Activated CD4-positive, alpha-beta T cell treated with anti-CD3 and anti-CD28 coated beads for 36 hours (primary cell): Measurements from ENCODE around the gene PAX2. TPM values are rescaled to one million over a fixed set of nuclear protein-coding genes. Genes with fewer than 3 reads are reported as not detected.

Experiments
- ATAC-seq: fragments of 200-7000 bp; cut with Tn5 transposase; one replicate; pipeline ENCODE4 v1.10.0; 2021; ENCODE audit warnings: mild to moderate bottlenecking, moderate library complexity
- CTCF ChIA-PET: fragments of 350-600 bp; sonication (Branson Sonifier 250); formaldehyde crosslinking; loops from one replicate; lab custom pipeline; 2021; ENCODE audit warnings: antibody characterized with exemption; lab: Charles Lee
- POLR2A ChIA-PET: fragments of 350-600 bp; sonication (Branson Sonifier 250); formaldehyde crosslinking; loops from one replicate; lab custom pipeline; 2021; ENCODE audit warnings: antibody characterized with exemption, inconsistent platforms; lab: Charles Lee
- DNase-seq: peaks from one replicate; pipeline ENCODE4 v3.0.0-alpha.2; 2020
- H3K27ac Mint-ChIP-seq: one replicate; pipeline ENCODE4 v1.8.0; 2021; ENCODE audit warnings: mixed read lengths
- H3K27me3 Mint-ChIP-seq: one replicate; pipeline ENCODE4 v1.8.0; 2021; ENCODE audit warnings: mixed read lengths
- H3K36me3 Mint-ChIP-seq: one replicate; pipeline ENCODE4 v1.8.0; 2021; ENCODE audit warnings: low read depth, mixed read lengths
- H3K4me1 Mint-ChIP-seq: one replicate; pipeline ENCODE4 v1.8.0; 2021; ENCODE audit warnings: mixed read lengths
- H3K4me3 Mint-ChIP-seq: one replicate; pipeline ENCODE4 v1.8.0; 2021; ENCODE audit warnings: mild to moderate bottlenecking, moderate library complexity, mixed read lengths
- H3K9me3 Mint-ChIP-seq: one replicate; pipeline ENCODE4 v1.8.0; 2021; ENCODE audit warnings: low read depth, mixed read lengths
- intact Hi-C, 2 experiments: fragments of 100-400 bp; cut with DNase I in 1 of 2; cut with micrococcal nuclease in 1 of 2; formaldehyde crosslinking; loops; one replicate each; pipeline versions ENCODE4 v1.14.2 to v1.15.1; 2022 to 2024; cut with DNase I, micrococcal nuclease
- total RNA-seq, 2 experiments: library from RNA; stranded (reverse); gene quantifications; one replicate each; pipeline ENCODE4 v1.2.3, GENCODE V29; 2021

Gene PAX2
- total RNA-seq, 2 experiments from 2014 or later, result 0.05 to 0.09 TPM

- intact Hi-C loops, result loop anchor here in 1 of 2 experiments (5.0 kb wide), 1 partner anchor 397 kb away; the partner anchor contains the start of gene TLX1
- Mint-ChIP-seq H3K36me3 (no peaks in the 10 kb centered on the region), H3K4me3 (no peak overlapping the region), H3K4me1 (peaks cover 35% of the 10 kb centered on the region), H3K27me3 (peaks cover 87% of the 10 kb centered on the region), H3K27ac (no peak overlapping the region), H3K9me3 (no peaks in the 10 kb centered on the region)
- ATAC-seq, result no peak
- CTCF ChIA-PET, result interaction anchor here (1.3 kb wide), 1 partner anchor 9 kb away, joined by 13 read pairs; no protein-coding TSS in a partner anchor
- POLR2A ChIA-PET, result no interaction called here
- DNase-seq, result no peak
Observed at GRCh38 chr10:100735087-100735336, 10.4 kb upstream of the PAX2 start.

- H3K9me3 Mint-ChIP-seq, result no peaks in the 10 kb centered on the region
- H3K27me3 Mint-ChIP-seq, result peaks cover 88% of the 10 kb centered on the region
- peaks cover 31% of the 10 kb centered on the region for H3K4me1 Mint-ChIP-seq
- no peak for ATAC-seq
- CTCF ChIA-PET, result interaction anchor here (1.0 to 1.3 kb wide), 2 partner anchors 8 to 406 kb away, joined by 3 to 13 read pairs; no protein-coding TSS in a partner anchor
- no peak overlapping the region for H3K27ac Mint-ChIP-seq
- POLR2A ChIA-PET, result no interaction called here
- H3K36me3 Mint-ChIP-seq, result no peaks in the 10 kb centered on the region
- intact Hi-C loops, result loop anchor here in 1 of 2 experiments (5.0 kb wide), 1 partner anchor 397 kb away; the partner anchor contains the start of gene TLX1
- no peak overlapping the region for H3K4me3 Mint-ChIP-seq
- DNase-seq, result no peak
Observed at GRCh38 chr10:100735337-100736143, 9.8 kb upstream of the PAX2 start.

- DNase-seq (no peak), ATAC-seq (no peak)
- Mint-ChIP-seq H3K4me3 (no peak overlapping the region), H3K27ac (no peak overlapping the region), H3K27me3 (peaks cover 88% of the 10 kb centered on the region), H3K36me3 (no peaks in the 10 kb centered on the region), H3K4me1 (peaks cover 24% of the 10 kb centered on the region), H3K9me3 (no peaks in the 10 kb centered on the region)
- ChIA-PET POLR2A (no interaction called here), CTCF (interaction anchor here (0.6 to 1.0 kb wide), 2 partner anchors 9 to 406 kb away, joined by 3 read pairs; no protein-coding TSS in a partner anchor)
- intact Hi-C loops, result loop anchor here in 1 of 2 experiments (5.0 kb wide), 1 partner anchor 396 kb away; the partner anchor contains the start of gene TLX1
Observed at GRCh38 chr10:100736144-100736808, 9.1 kb upstream of the PAX2 start.

- peaks cover 87% of the 10 kb centered on the region for H3K27me3 Mint-ChIP-seq
- H3K9me3 Mint-ChIP-seq, result no peaks in the 10 kb centered on the region
- peaks cover 19% of the 10 kb centered on the region for H3K4me1 Mint-ChIP-seq
- no peak overlapping the region for H3K4me3 Mint-ChIP-seq
- ATAC-seq (no peak), DNase-seq (no peak)
- POLR2A ChIA-PET, result no interaction called here
- intact Hi-C loops, result loop anchor here in 1 of 2 experiments (5.0 kb wide), 1 partner anchor 395 kb away; the partner anchor contains the start of gene TLX1
- CTCF ChIA-PET, result no interaction called here
- no peak overlapping the region for H3K27ac Mint-ChIP-seq
- H3K36me3 Mint-ChIP-seq, result no peaks in the 10 kb centered on the region
Observed at GRCh38 chr10:100736809-100737354, 8.5 kb upstream of the PAX2 start.

GRCh38 chr10:100737355-100738054 lies 7.9 kb upstream of the PAX2 start:
- CTCF ChIA-PET, result interaction anchor here (0.6 to 0.8 kb wide), 2 partner anchors 22 to 65 kb away, joined by 4 to 5 read pairs; no protein-coding TSS in a partner anchor
- intact Hi-C loops, result loop anchor here in 1 of 2 experiments (5.0 kb wide), 1 partner anchor 395 kb away; the partner anchor contains the start of gene TLX1

GRCh38 chr10:100738055-100738827 lies 7.1 kb upstream of the PAX2 start:
- POLR2A ChIA-PET, result interaction anchor here (0.6 kb wide), 1 partner anchor 147 kb away, joined by 4 read pairs; no protein-coding TSS in a partner anchor
- no peaks in the 10 kb centered on the region for H3K36me3 Mint-ChIP-seq
- H3K4me3 Mint-ChIP-seq, result no peak overlapping the region
- H3K4me1 Mint-ChIP-seq, result peaks cover 20% of the 10 kb centered on the region
- DNase-seq (no peak), ATAC-seq (peak; percentile 17)
- H3K27ac Mint-ChIP-seq, result no peak overlapping the region
- intact Hi-C loops, result loop anchor here in 1 of 2 experiments (5.0 kb wide), 1 partner anchor 394 kb away; the partner anchor contains the start of gene TLX1
- CTCF ChIA-PET, result interaction anchor here (0.6 to 0.8 kb wide), 2 partner anchors 21 to 66 kb away, joined by 4 to 5 read pairs; no protein-coding TSS in a partner anchor
- peaks cover 86% of the 10 kb centered on the region for H3K27me3 Mint-ChIP-seq
- H3K9me3 Mint-ChIP-seq, result no peaks in the 10 kb centered on the region

More at GRCh38 chr10:100737355-100738054, 7.9 kb upstream of the PAX2 start:
- H3K4me3 Mint-ChIP-seq, result peak overlapping the region; percentile 51
- H3K9me3 Mint-ChIP-seq, result no peaks in the 10 kb centered on the region
- ATAC-seq (peak; percentile 28), DNase-seq (peak; percentile 26)
- H3K36me3 Mint-ChIP-seq, result no peaks in the 10 kb centered on the region
- H3K27ac Mint-ChIP-seq, result no peak overlapping the region
- POLR2A ChIA-PET, result interaction anchor here (0.6 kb wide), 1 partner anchor 148 kb away, joined by 4 read pairs; no protein-coding TSS in a partner anchor
- peaks cover 19% of the 10 kb centered on the region for H3K4me1 Mint-ChIP-seq
- H3K27me3 Mint-ChIP-seq, result peaks cover 84% of the 10 kb centered on the region

GRCh38 chr10:100739517-100740368 lies 5.6 kb upstream of the PAX2 start:
- CTCF ChIA-PET, result interaction anchor here (0.9 to 1.1 kb wide), 2 partner anchors 139 to 394 kb away, joined by 3 read pairs; no protein-coding TSS in a partner anchor
- ATAC-seq, result no peak
- H3K27ac Mint-ChIP-seq, result no peak overlapping the region

GRCh38 chr10:100740476-100741377 lies 4.7 kb upstream of the PAX2 start:
- POLR2A ChIA-PET, result no interaction called here
- CTCF ChIA-PET, result interaction anchor here (0.9 to 2.0 kb wide), 4 partner anchors 68 to 395 kb away, joined by 3 to 10 read pairs (median 4); no protein-coding TSS in a partner anchor

More at GRCh38 chr10:100739517-100740368, 5.6 kb upstream of the PAX2 start:
- H3K4me1 Mint-ChIP-seq, result peaks cover 29% of the 10 kb centered on the region
- no peak for DNase-seq
- no peaks in the 10 kb centered on the region for H3K9me3 Mint-ChIP-seq
- peaks cover 89% of the 10 kb centered on the region for H3K27me3 Mint-ChIP-seq
- intact Hi-C loops, result loop anchor here in 1 of 2 experiments (5.0 kb wide), 2 partner anchors 82 to 393 kb away; partner anchors contain the start of gene TLX1
- H3K4me3 Mint-ChIP-seq, result no peak overlapping the region
- no peaks in the 10 kb centered on the region for H3K36me3 Mint-ChIP-seq
- POLR2A ChIA-PET, result no interaction called here

More at GRCh38 chr10:100740476-100741377, 4.7 kb upstream of the PAX2 start:
- ATAC-seq (no peak), DNase-seq (no peak)
- intact Hi-C loops, result loop anchor here in 1 of 2 experiments (5.0 kb wide), 1 partner anchor 83 kb away; no protein-coding TSS in a partner anchor
- Mint-ChIP-seq H3K4me3 (no peak overlapping the region), H3K27ac (no peak overlapping the region), H3K27me3 (peaks cover 86% of the 10 kb centered on the region), H3K36me3 (no peaks in the 10 kb centered on the region), H3K9me3 (no peaks in the 10 kb centered on the region), H3K4me1 (peaks cover 29% of the 10 kb centered on the region)
